RWPE2 (cell line): ENCODE data around the gene ALDH3A1.

ENCODE experiments used
- ATAC-seq: fragments of 200-7000 bp; cut with Tn5 transposase; 3 replicates; pipeline ENCODE4 v1.9.1; 2021; ENCODE audit warnings: low read depth
- DNase-seq: peaks from one replicate; pipeline ENCODE4 v3.0.0-alpha.2; 2020; ENCODE audit warnings: low spot score
- H3K27ac ChIP-seq: fragments of 450-650 bp; 2 replicates; pipeline ENCODE4 v1.5.1; 2017; ENCODE audit warnings: mild to moderate bottlenecking; ENCODE audit not compliant: poor library complexity, severe bottlenecking
- H3K27me3 ChIP-seq: fragments of 250-450 bp; sonication (Bioruptor Pico); 2 replicates; pipeline ENCODE4 v1.5.1; 2021; ENCODE audit warnings: mild to moderate bottlenecking, moderate library complexity; ENCODE audit not compliant: insufficient read depth, poor library complexity, severe bottlenecking
- H3K36me3 ChIP-seq: fragments of 250-450 bp; sonication (Bioruptor Pico); 2 replicates; pipeline ENCODE4 v1.5.1; 2020; ENCODE audit warnings: low read depth, mild to moderate bottlenecking, moderate library complexity
- H3K4me1 ChIP-seq: fragments of 250-450 bp; sonication (Bioruptor Pico); 2 replicates; pipeline ENCODE4 v1.5.1; 2021; ENCODE audit warnings: mild to moderate bottlenecking, moderate library complexity; ENCODE audit not compliant: insufficient read depth, poor library complexity, severe bottlenecking
- H3K4me3 ChIP-seq: fragments of 250-450 bp; sonication (Bioruptor Pico); 2 replicates; pipeline ENCODE4 v1.5.1; 2021; ENCODE audit warnings: mild to moderate bottlenecking, moderate library complexity; ENCODE audit not compliant: severe bottlenecking
- H3K9me3 ChIP-seq: fragments of 250-450 bp; sonication (Bioruptor Pico); 2 replicates; pipeline ENCODE4 v1.5.1; 2021; ENCODE audit warnings: mild to moderate bottlenecking, moderate library complexity; ENCODE audit not compliant: severe bottlenecking
- TF ChIP-seq, protein P1 (sequence below): fragments of 450-650 bp; IDR thresholded peaks from one replicate; pipeline ENCODE4 v1.5.1; 2017; ENCODE audit warnings: mild to moderate bottlenecking, moderate library complexity; ENCODE audit not compliant: poor library complexity, severe bottlenecking

ALDH3A1 gene

GRCh38 chr17:19703106-19703827 lies 44.8 kb downstream of the ALDH3A1 start:
- Histone ChIP-seq H3K4me1 (peaks cover 13% of the 10 kb centered on the region), H3K4me3 (no peak overlapping the region), H3K27ac (no peak overlapping the region), H3K9me3 (no peaks in the 10 kb centered on the region), H3K27me3 (no peaks in the 10 kb centered on the region), H3K36me3 (no peaks in the 10 kb centered on the region)
- no peak for ATAC-seq
- DNase-seq = no peak
- TF ChIP-seq, protein P1, sequence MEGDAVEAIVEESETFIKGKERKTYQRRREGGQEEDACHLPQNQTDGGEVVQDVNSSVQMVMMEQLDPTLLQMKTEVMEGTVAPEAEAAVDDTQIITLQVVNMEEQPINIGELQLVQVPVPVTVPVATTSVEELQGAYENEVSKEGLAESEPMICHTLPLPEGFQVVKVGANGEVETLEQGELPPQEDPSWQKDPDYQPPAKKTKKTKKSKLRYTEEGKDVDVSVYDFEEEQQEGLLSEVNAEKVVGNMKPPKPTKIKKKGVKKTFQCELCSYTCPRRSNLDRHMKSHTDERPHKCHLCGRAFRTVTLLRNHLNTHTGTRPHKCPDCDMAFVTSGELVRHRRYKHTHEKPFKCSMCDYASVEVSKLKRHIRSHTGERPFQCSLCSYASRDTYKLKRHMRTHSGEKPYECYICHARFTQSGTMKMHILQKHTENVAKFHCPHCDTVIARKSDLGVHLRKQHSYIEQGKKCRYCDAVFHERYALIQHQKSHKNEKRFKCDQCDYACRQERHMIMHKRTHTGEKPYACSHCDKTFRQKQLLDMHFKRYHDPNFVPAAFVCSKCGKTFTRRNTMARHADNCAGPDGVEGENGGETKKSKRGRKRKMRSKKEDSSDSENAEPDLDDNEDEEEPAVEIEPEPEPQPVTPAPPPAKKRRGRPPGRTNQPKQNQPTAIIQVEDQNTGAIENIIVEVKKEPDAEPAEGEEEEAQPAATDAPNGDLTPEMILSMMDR = no peak

- Histone ChIP-seq H3K4me1 (peaks cover 8% of the 10 kb centered on the region), H3K9me3 (no peaks in the 10 kb centered on the region), H3K27ac (no peak overlapping the region), H3K27me3 (no peaks in the 10 kb centered on the region), H3K36me3 (no peaks in the 10 kb centered on the region), H3K4me3 (no peak overlapping the region)
- DNase-seq = no peak
- TF ChIP-seq, protein P1 = no peak
- ATAC-seq = no peak
These were observed 45.9 kb downstream of the ALDH3A1 start for GRCh38 chr17:19702217-19702641.
